HepG2 (cell line): ENCODE measurements around the gene NEAT1. TPM values are rescaled to one million over a fixed set of nuclear protein-coding genes. Genes with fewer than 3 reads are reported as not detected.

Experiments used
- AKAP8 ChIP-seq: sonication (generic); formaldehyde crosslinking; IDR thresholded peaks from 2 replicates; pipeline ENCODE4 v1.5.1; 2020; ENCODE audit warnings: mild to moderate bottlenecking, missing genetic modification reagents
- BORCS8-MEF2B ChIP-seq: sonication (generic); formaldehyde crosslinking; IDR thresholded peaks from 2 replicates; pipeline ENCODE4 v1.8.0; 2022; ENCODE audit warnings: mild to moderate bottlenecking, missing genetic modification reagents
- EEA1 ChIP-seq: sonication (generic); formaldehyde crosslinking; IDR thresholded peaks from 2 replicates; pipeline ENCODE4 v1.5.1; 2020; ENCODE audit warnings: mild to moderate bottlenecking, missing genetic modification reagents, borderline replicate concordance
- FOXC1 ChIP-seq: sonication (generic); formaldehyde crosslinking; IDR thresholded peaks from 2 replicates; pipeline ENCODE4 v1.8.0; 2022; ENCODE audit warnings: mild to moderate bottlenecking, missing genetic modification reagents, borderline replicate concordance
- FOXP1 ChIP-seq, 2 experiments: fragments of 450-650 bp in 1 of 2; IDR thresholded peaks; 2 replicates each; pipeline ENCODE4 v1.6.1; 2017 to 2018; ENCODE audit warnings: antibody characterized with exemption in 1 of 2
- GLI4 ChIP-seq: sonication (generic); formaldehyde crosslinking; IDR thresholded peaks from 2 replicates; pipeline ENCODE4 v1.5.1; 2020; ENCODE audit warnings: missing genetic modification reagents, mild to moderate bottlenecking, moderate library complexity, borderline replicate concordance
- HDAC1 ChIP-seq: sonication (generic); formaldehyde crosslinking; IDR thresholded peaks from 2 replicates; pipeline ENCODE4 v1.5.1; 2020; ENCODE audit warnings: mild to moderate bottlenecking, missing genetic modification reagents
- KLF11 ChIP-seq: IDR thresholded peaks from 2 replicates; pipeline ENCODE4 v1.6.1; 2016; ENCODE audit warnings: missing compliant biosample characterization
- MAX ChIP-seq: IDR thresholded peaks from 2 replicates; pipeline ENCODE4 v1.6.1; 2012; ENCODE audit warnings: inconsistent platforms
- NCOA1 ChIP-seq: sonication (generic); formaldehyde crosslinking; IDR thresholded peaks from 2 replicates; pipeline ENCODE4 v1.9.0; 2021; ENCODE audit warnings: missing genetic modification reagents
- NCOA2 ChIP-seq: sonication (generic); formaldehyde crosslinking; IDR thresholded peaks from 2 replicates; pipeline ENCODE4 v1.8.0; 2022; ENCODE audit warnings: inconsistent platforms
- NR0B2 ChIP-seq: sonication (generic); formaldehyde crosslinking; IDR thresholded peaks from 2 replicates; pipeline ENCODE4 v1.4.0; 2020; ENCODE audit warnings: mild to moderate bottlenecking, missing genetic modification reagents
- PHF8 ChIP-seq: sonication (generic); formaldehyde crosslinking; IDR thresholded peaks from 2 replicates; pipeline ENCODE4 v1.5.0; 2020; ENCODE audit warnings: missing genetic modification reagents
- SMYD3 ChIP-seq: sonication (generic); formaldehyde crosslinking; IDR thresholded peaks from 2 replicates; pipeline ENCODE4 v1.8.1; 2023; ENCODE audit warnings: mild to moderate bottlenecking, missing genetic modification reagents
- SOX5 ChIP-seq: IDR thresholded peaks from 2 replicates; pipeline ENCODE4 v1.6.1; 2016; ENCODE audit warnings: borderline replicate concordance
- TEF ChIP-seq: sonication (generic); formaldehyde crosslinking; IDR thresholded peaks from 2 replicates; pipeline ENCODE4 v1.5.0; 2020; ENCODE audit warnings: missing genetic modification reagents
- YY1 ChIP-seq: IDR thresholded peaks from 2 replicates; pipeline ENCODE4 v1.6.1; 2011; ENCODE audit warnings: low read length, low read depth, moderate library complexity, mild to moderate bottlenecking; ENCODE audit not compliant: insufficient read depth, insufficient replicate concordance
- ZFP82 ChIP-seq: sonication (generic); formaldehyde crosslinking; IDR thresholded peaks from 2 replicates; pipeline ENCODE4 v1.5.1; 2020; ENCODE audit warnings: mild to moderate bottlenecking, missing genetic modification reagents, borderline replicate concordance
- ZFP91 ChIP-seq: sonication (generic); formaldehyde crosslinking; IDR thresholded peaks from 2 replicates; pipeline ENCODE4 v1.9.0; 2022; ENCODE audit warnings: missing genetic modification reagents, mild to moderate bottlenecking, borderline replicate concordance
- ZMAT3 ChIP-seq: sonication (generic); formaldehyde crosslinking; conservative IDR thresholded peaks from 2 replicates; pipeline ENCODE4 v1.7.0; 2021; ENCODE audit warnings: missing genetic modification reagents
- ZNF138 ChIP-seq: sonication (generic); formaldehyde crosslinking; IDR thresholded peaks from 2 replicates; pipeline ENCODE4 v1.5.0; 2020; ENCODE audit warnings: mild to moderate bottlenecking, low read depth, missing genetic modification reagents
- ZNF333 ChIP-seq: sonication (generic); formaldehyde crosslinking; IDR thresholded peaks from 2 replicates; pipeline ENCODE4 v1.4.0; 2020; ENCODE audit warnings: mild to moderate bottlenecking, missing genetic modification reagents, borderline replicate concordance
- ZNF710 ChIP-seq: sonication (generic); formaldehyde crosslinking; IDR thresholded peaks from 2 replicates; pipeline ENCODE4 v1.5.0; 2020; ENCODE audit warnings: mild to moderate bottlenecking, missing genetic modification reagents, borderline replicate concordance
- ZNF747 ChIP-seq: sonication (generic); formaldehyde crosslinking; IDR thresholded peaks from 2 replicates; pipeline ENCODE4 v1.8.1; 2023; ENCODE audit warnings: missing genetic modification reagents, mild to moderate bottlenecking, borderline replicate concordance
- polyA plus RNA-seq, 8 experiments: library from polyadenylated mRNA; depleted of rRNA in 3 of 8; stranded (reverse) in 7 of 8; unstranded in 1 of 8; fragments of >200 nt; fragmentation: Illumina TruSeq in 4 of 8; extraction: Trizol in 4 of 8; gene quantifications; 2 replicates each; pipeline versions ENCODE4 v1.2.1 to v1.2.3, GENCODE V29; 2011 to 2016; ENCODE audit warnings: low read depth in 4 of 8, missing spikeins in 1 of 8, mixed read lengths in 1 of 8; ENCODE audit not compliant: insufficient read depth in 1 of 8
- total RNA-seq, 5 experiments: library from RNA; depleted of rRNA; stranded (reverse); fragments of >200 nt; fragmentation: Illumina TruSeq; extraction: Trizol; gene quantifications; 2 replicates each; pipeline ENCODE4 v1.2.3, GENCODE V29; 2016; ENCODE audit warnings: low read depth in 1 of 5

NEAT1 gene
- total and polyA plus RNA-seq, 2 of the 13 experiments (the other 11 are each of a cell fraction or from before 2014, with no cell fraction given), result 20.5 to 41.2 TPM

GRCh38 chr11:65386307-65387140 is 36.1 kb upstream of the NEAT1 start, which contains the start of gene FRMD8 (continued):
- peak; percentile 74; the same call in 1 of the 2 replicates for TF ChIP-seq ZFP91
- TF ChIP-seq ZFP82 (CRISPR knock-in tag), result no peak; the same call in 1 of the 2 replicates
- 0 out of 2 replicates have a peak, but pooled peaks have one; percentile 62 for TF ChIP-seq ZNF333 (CRISPR knock-in tag)
- peak; percentile 82 for TF ChIP-seq HDAC1 (CRISPR knock-in tag)
- no peak; the same call in 1 of the 2 replicates for TF ChIP-seq ZNF747 (CRISPR knock-in tag)
- TF ChIP-seq NR0B2, result no peak
- 0 out of 2 replicates have a peak, but pooled peaks have one; percentile 43 for TF ChIP-seq ZNF138
- TF ChIP-seq ZNF710, result no peak
- peak; percentile 68 for TF ChIP-seq BORCS8-MEF2B (CRISPR knock-in tag)
- TF ChIP-seq SMYD3, result no peak
- TF ChIP-seq FOXP1 (IDR thresholded peaks at IDR 0.05), result no peak
- no peak for TF ChIP-seq FOXP1 (CRISPR knock-in tag; IDR thresholded peaks at IDR 0.05)
- TF ChIP-seq PHF8, result peak; percentile 69
- TF ChIP-seq ZMAT3 (CRISPR knock-in tag), result 0 out of 2 replicates have a peak, but pooled peaks have one; percentile 49
- TF ChIP-seq AKAP8 (CRISPR knock-in tag), result peak; percentile 74; the same call in 1 of the 2 replicates
- TF ChIP-seq GLI4 (CRISPR knock-in tag), result no peak
- TF ChIP-seq TEF (CRISPR knock-in tag), result no peak
- peak; percentile 57 for TF ChIP-seq FOXC1
- no peak for TF ChIP-seq SOX5
- 0 out of 2 replicates have a peak, but pooled peaks have one; percentile 47 for TF ChIP-seq KLF11 (CRISPR knock-in tag)
- TF ChIP-seq MAX, result peak; percentile 86
- TF ChIP-seq EEA1 (CRISPR knock-in tag), result peak; percentile 47; the same call in 1 of the 2 replicates
- no peak for TF ChIP-seq NCOA1 (CRISPR knock-in tag)
- peak; percentile 55 for TF ChIP-seq YY1
- TF ChIP-seq NCOA2 (CRISPR knock-in tag), result no peak
